SH-SY5Y (cell line): ENCODE measurements around the gene BPI.

Experiments
- GATA2 ChIP-seq: IDR thresholded peaks from 2 replicates; pipeline ENCODE4 v1.6.1; 2011; ENCODE audit warnings: mild to moderate bottlenecking, low read depth, low read length
- GATA3 ChIP-seq: IDR thresholded peaks from 2 replicates; pipeline ENCODE4 v1.6.1; 2011; ENCODE audit warnings: low read depth, mild to moderate bottlenecking, low read length, moderate library complexity

- TF ChIP-seq GATA3 (no peak), GATA2 (no peak)
Observed at GRCh38 chr20:38304845-38305447, 990 bp downstream of the BPI start.
